ENCODE results near the gene C1orf159. TPM values are rescaled to one million over a fixed set of nuclear protein-coding genes. Genes with fewer than 3 reads are reported as not detected.

The C1orf159 gene
- total and polyA plus RNA-seq, 9 of the 15 experiments (the other 6 are each of a cell fraction or from before 2014, with no cell fraction given), result 0.28 to 54.9 (median 10.6) TPM

GRCh38 chr1:1058921-1059493 is 56.9 kb downstream of the C1orf159 start (continued):
- TF ChIP-seq SREBF2 (CRISPR knock-in tag; IDR thresholded peaks at IDR 0.05) (no peak), RFX1 (IDR thresholded peaks at IDR 0.05) (no peak), ATF6 (CRISPR knock-in tag; IDR thresholded peaks at IDR 0.05) (no peak), CEBPG (CRISPR knock-in tag; IDR thresholded peaks at IDR 0.05) (no peak), CEBPG (tag; conservative IDR thresholded peaks at IDR 0.05 in 1 of 2, IDR thresholded peaks at IDR 0.05 in 1 of 2) (no peak), ZNF174 (CRISPR knock-in tag; IDR thresholded peaks at IDR 0.05) (no peak), ZNF282 (CRISPR knock-in tag; IDR thresholded peaks at IDR 0.05) (no peak), THRB (CRISPR knock-in tag; conservative IDR thresholded peaks at IDR 0.05) (no peak), HDGF (IDR thresholded peaks at IDR 0.05) (no peak), TBL1XR1 (IDR thresholded peaks at IDR 0.05; ENCODE audit: low read length in 2 of 2) (no peak), FIP1L1 (IDR thresholded peaks at IDR 0.05; ENCODE audit: low read depth, low read length, poor library complexity, severe bottlenecking) (no peak), SREBF1 (IDR thresholded peaks at IDR 0.05; ENCODE audit: borderline replicate concordance, low read depth, low read length) (no peak), RHOXF2B (CRISPR knock-in tag; conservative IDR thresholded peaks at IDR 0.05) (no peak), ZNF830 (CRISPR knock-in tag; IDR thresholded peaks at IDR 0.05) (0 out of 2 replicates have a peak, but pooled peaks have one; percentile 51), KDM4B (IDR thresholded peaks at IDR 0.05; ENCODE audit: borderline replicate concordance in 2 of 2, low read depth in 1 of 2) (no peak), ARID3B (CRISPR knock-in tag; IDR thresholded peaks at IDR 0.05; ENCODE audit: borderline replicate concordance) (no peak), SP2 (IDR thresholded peaks at IDR 0.05; ENCODE audit: extremely low read depth, low read depth, low read length, poor library complexity, severe bottlenecking) (no peak), ZKSCAN3 (CRISPR knock-in tag; IDR thresholded peaks at IDR 0.05) (no peak), E2F6 (IDR thresholded peaks at IDR 0.05; ENCODE audit: borderline replicate concordance in 1 of 2, extremely low read depth in 1 of 2, insufficient read depth in 1 of 2, insufficient read length in 1 of 2, low read depth in 1 of 2, low read length in 1 of 2, poor library complexity in 1 of 2, severe bottlenecking in 1 of 2) (peak; percentile 31 to 52), ZNF165 (CRISPR knock-in tag; IDR thresholded peaks at IDR 0.05; ENCODE audit: borderline replicate concordance) (no peak), EGR1 (conservative IDR thresholded peaks at IDR 0.05) (peak; percentile 24; the same call in 1 of the 2 replicates), MECOM (CRISPR knock-in tag; IDR thresholded peaks at IDR 0.05) (no peak), ZKSCAN8 (CRISPR knock-in tag; IDR thresholded peaks at IDR 0.05) (no peak), NCOA4 (IDR thresholded peaks at IDR 0.05; ENCODE audit: partially characterized antibody) (no peak)
